ENCODE measurements around the gene CLEC16A. TPM values are rescaled to one million over a fixed set of nuclear protein-coding genes. Genes with fewer than 3 reads are reported as not detected.

The CLEC16A gene
- total RNA-seq, 4 donors from 2014 or later: 38.2 to 153 (median 92.7) TPM

GRCh38 chr16:11108466-11108805, 164.1 kb downstream of the CLEC16A start:
- peaks cover 7 to 9% of the 10 kb centered on the region in 2 donors for H3K9me3 ChIP-seq
- H3K4me3 ChIP-seq: no peak overlapping the region
- H3K27me3 ChIP-seq: no peaks in the 10 kb centered on the region
- no peaks in the 10 kb centered on the region for H3K36me3 ChIP-seq
- no peak for TF ChIP-seq EP300 (IDR thresholded peaks at IDR 0.05; ENCODE audit: low read depth)
- no peak for TF ChIP-seq POLR2A (IDR thresholded peaks at IDR 0.05)
- TF ChIP-seq CTCF (IDR thresholded peaks at IDR 0.05): no peak
- TF ChIP-seq POLR2AphosphoS5 (IDR thresholded peaks at IDR 0.05): no peak
- no peak for DNase-seq
- in situ Hi-C loops (cut with MboI; ENCODE audit: low pct_ligation_motif_present in 1 of 4, low pct_unique_long_range_greater_than_20kb in 1 of 4, low sequenced_read_pairs in 3 of 4) (no loop called here), intact Hi-C loops (cut with DNase I; ENCODE audit: low total_unique reads) (loop anchor here (5.0 kb wide), 1 partner anchor 1601 kb away; no protein-coding TSS in a partner anchor)
- H3K4me1 ChIP-seq: peaks cover 5 to 26% (median 11%) of the 10 kb centered on the region in 4 donors
- no peak overlapping the region for H3K27ac ChIP-seq

GRCh38 chr16:11109566-11109965, 165.2 kb downstream of the CLEC16A start:
- peaks cover 2 to 22% (median 7%) of the 10 kb centered on the region in 4 donors for H3K4me1 ChIP-seq
- H3K27me3 ChIP-seq: no peaks in the 10 kb centered on the region
- intact Hi-C loops (cut with DNase I; ENCODE audit: low total_unique reads) (loop anchor here (5.0 kb wide), 1 partner anchor 1602 kb away; no protein-coding TSS in a partner anchor), in situ Hi-C loops (cut with MboI; ENCODE audit: low pct_ligation_motif_present in 1 of 4, low pct_unique_long_range_greater_than_20kb in 1 of 4, low sequenced_read_pairs in 3 of 4) (no loop called here)
- DNase-seq: no peak
- H3K4me3 ChIP-seq: no peak overlapping the region
- H3K36me3 ChIP-seq: no peaks in the 10 kb centered on the region
- H3K9me3 ChIP-seq: peaks cover 7 to 9% of the 10 kb centered on the region in 2 donors
- H3K27ac ChIP-seq: peak overlapping the region; percentile 2 to 45 (median 32)
- WGBS, 2 donors (ENCODE audit: low coverage in 1 of 2): 70 to 80% methylated on average over 1 to 6 of the region's 6 CpGs
- TF ChIP-seq EP300 (IDR thresholded peaks at IDR 0.05; ENCODE audit: low read depth) (no peak), POLR2AphosphoS5 (IDR thresholded peaks at IDR 0.05) (peak in 1 of 3 donors; percentile 20)

GRCh38 chr16:11111150-11111549, 166.8 kb downstream of the CLEC16A start:
- Histone ChIP-seq H3K27me3 (no peaks in the 10 kb centered on the region), H3K27ac (no peak overlapping the region), H3K4me3 (no peak overlapping the region), H3K36me3 (no peaks in the 10 kb centered on the region), H3K4me1 (peaks cover 0 to 11% (median 0%) of the 10 kb centered on the region in 4 donors), H3K9me3 (peaks cover 7 to 9% of the 10 kb centered on the region in 2 donors)
- WGBS, 2 donors (ENCODE audit: low coverage in 1 of 2): 100% methylated on average over 1 of the region's 1 CpG; no CpG with 5 or more reads in 1 of the 2 donors
- in situ Hi-C loops (cut with MboI; ENCODE audit: low pct_ligation_motif_present in 1 of 4, low pct_unique_long_range_greater_than_20kb in 1 of 4, low sequenced_read_pairs in 3 of 4): no loop called here
- no peak for TF ChIP-seq EP300 (IDR thresholded peaks at IDR 0.05; ENCODE audit: low read depth)
- intact Hi-C loops (cut with DNase I; ENCODE audit: low total_unique reads): no loop called here
- no peak for DNase-seq

GRCh38 chr16:11111856-11112634, 167.7 kb downstream of the CLEC16A start:
- peaks cover 7 to 9% of the 10 kb centered on the region in 2 donors for H3K9me3 ChIP-seq
- H3K27me3 ChIP-seq: no peaks in the 10 kb centered on the region
- no peaks in the 10 kb centered on the region for H3K36me3 ChIP-seq
- in situ Hi-C loops (cut with MboI; ENCODE audit: low pct_ligation_motif_present in 1 of 4, low pct_unique_long_range_greater_than_20kb in 1 of 4, low sequenced_read_pairs in 3 of 4): no loop called here
- 95 to 98% methylated on average over 9 of the region's 9 CpGs for WGBS, 2 donors (ENCODE audit: low coverage in 1 of 2)
- TF ChIP-seq EP300 (IDR thresholded peaks at IDR 0.05; ENCODE audit: low read depth): no peak
- TF ChIP-seq POLR2AphosphoS5 (IDR thresholded peaks at IDR 0.05): no peak
- TF ChIP-seq POLR2A (IDR thresholded peaks at IDR 0.05): no peak
- no peak for TF ChIP-seq CTCF (IDR thresholded peaks at IDR 0.05)
- no peak overlapping the region for H3K27ac ChIP-seq
- intact Hi-C loops (cut with DNase I; ENCODE audit: low total_unique reads): no loop called here
- DNase-seq: no peak
- no peak overlapping the region for H3K4me3 ChIP-seq
- peaks cover 0 to 5% (median 0%) of the 10 kb centered on the region in 4 donors for H3K4me1 ChIP-seq

- TF ChIP-seq POLR2AphosphoS5 (IDR thresholded peaks at IDR 0.05) (no peak), POLR2A (IDR thresholded peaks at IDR 0.05) (no peak), CTCF (IDR thresholded peaks at IDR 0.05) (no peak), EP300 (IDR thresholded peaks at IDR 0.05; ENCODE audit: low read depth) (no peak)
- Histone ChIP-seq H3K36me3 (no peaks in the 10 kb centered on the region), H3K9me3 (peaks cover 7 to 9% of the 10 kb centered on the region in 2 donors), H3K27ac (no peak overlapping the region), H3K4me3 (no peak overlapping the region), H3K4me1 (no peaks in the 10 kb centered on the region), H3K27me3 (no peaks in the 10 kb centered on the region)
- no peak for DNase-seq
- intact Hi-C loops (cut with DNase I; ENCODE audit: low total_unique reads) (no loop called here), in situ Hi-C loops (cut with MboI; ENCODE audit: low pct_ligation_motif_present in 1 of 4, low pct_unique_long_range_greater_than_20kb in 1 of 4, low sequenced_read_pairs in 3 of 4) (no loop called here)
- WGBS, 2 donors (ENCODE audit: low coverage in 1 of 2): 82 to 83% methylated on average over 2 to 4 of the region's 4 CpGs
These were observed 168.5 kb downstream of the CLEC16A start for GRCh38 chr16:11112723-11113348.

Measured in transverse colon (tissue), 4 donors.